ENCODE results near the gene EGLN1. TPM values are rescaled to one million over a fixed set of nuclear protein-coding genes. Genes with fewer than 3 reads are reported as not detected.

Gene EGLN1
- total and polyA plus RNA-seq, 2 of the 8 experiments (the other 6 are each of a cell fraction or from before 2014, with no cell fraction given), result 4.0 to 6.4 TPM

GRCh38 chr1:231364192-231364591, 57.9 kb downstream of the EGLN1 start (continued):
- no peak for TF ChIP-seq TAF1 (IDR thresholded peaks at IDR 0.05; ENCODE audit: low read depth, low read length)

Measured in H1 (cell line).